ENCODE data around the gene PRDM8.

The PRDM8 gene

DNA sequence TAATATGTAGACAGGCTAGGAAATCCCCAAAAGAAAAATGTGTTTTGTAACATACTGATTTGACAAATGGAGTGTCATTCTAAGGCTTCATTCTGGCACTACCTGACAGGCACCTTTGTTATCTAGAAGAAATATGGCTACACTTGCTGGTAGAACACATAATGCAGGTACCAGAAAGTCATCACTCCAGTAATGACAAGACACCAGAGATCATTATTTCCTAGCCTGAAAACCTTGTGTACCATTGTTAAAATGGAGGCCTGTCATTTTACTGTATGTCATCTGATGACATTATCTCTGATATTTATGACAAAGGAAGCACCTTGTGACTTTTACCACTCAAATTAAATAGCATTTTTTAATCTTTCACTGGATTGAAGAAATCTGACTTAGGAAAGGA is 55.6 kb downstream of the PRDM8 start:
- no peak for DNase-seq (ENCODE audit: low read depth)
- no peak overlapping the region for H3K4me3 ChIP-seq (ENCODE audit: low read depth, low read length)
- TF ChIP-seq, protein P1, sequence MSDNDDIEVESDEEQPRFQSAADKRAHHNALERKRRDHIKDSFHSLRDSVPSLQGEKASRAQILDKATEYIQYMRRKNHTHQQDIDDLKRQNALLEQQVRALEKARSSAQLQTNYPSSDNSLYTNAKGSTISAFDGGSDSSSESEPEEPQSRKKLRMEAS (IDR thresholded peaks at IDR 0.05; ENCODE audit: low read depth, low read length) = no peak
- TF ChIP-seq POLR2A (IDR thresholded peaks at IDR 0.05; ENCODE audit: extremely low read depth, insufficient read length) (no peak), MYC (IDR thresholded peaks at IDR 0.05; ENCODE audit: low read depth, low read length) (no peak), CTCF (IDR thresholded peaks at IDR 0.05; ENCODE audit: low read depth, low read length) (no peak)

DNA sequence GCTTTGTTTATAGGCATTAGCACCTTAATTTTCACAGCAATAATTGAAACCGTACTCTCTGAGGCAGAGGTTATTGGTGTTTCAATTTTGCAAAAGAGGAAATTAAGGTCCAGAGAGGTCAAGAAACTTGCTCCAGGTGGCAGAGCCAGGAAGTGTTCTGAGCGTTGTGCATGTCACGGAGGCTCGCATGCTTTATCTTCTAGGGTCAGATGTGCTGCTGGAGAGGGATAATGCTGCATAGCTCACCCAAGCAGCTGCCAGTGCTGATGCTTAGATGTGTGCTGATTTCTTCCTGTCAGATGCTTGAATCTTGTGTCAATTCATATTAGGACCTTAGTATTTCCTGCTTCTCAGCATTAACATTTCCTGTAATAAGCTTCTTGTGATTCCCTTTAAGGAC is 56.2 kb downstream of the PRDM8 start:
- DNase-seq (ENCODE audit: low read depth) = no peak
- H3K4me3 ChIP-seq (ENCODE audit: low read depth, low read length) = no peak overlapping the region
- no peak for TF ChIP-seq CTCF (IDR thresholded peaks at IDR 0.05; ENCODE audit: low read depth, low read length)
- TF ChIP-seq MYC (IDR thresholded peaks at IDR 0.05; ENCODE audit: low read depth, low read length) = no peak
- TF ChIP-seq POLR2A (IDR thresholded peaks at IDR 0.05; ENCODE audit: extremely low read depth, insufficient read length) = no peak
- TF ChIP-seq, protein P1 (IDR thresholded peaks at IDR 0.05; ENCODE audit: low read depth, low read length) = no peak

Data from NB4 (cell line).